Renal cortical epithelial cell (primary cell): Measurements from ENCODE around the gene STUB1. TPM values are rescaled to one million over a fixed set of nuclear protein-coding genes. Genes with fewer than 3 reads are reported as not detected.

Experiments
- DNase-seq: peaks from one replicate; pipeline ENCODE4 v3.0.0-alpha.2; 2011; ENCODE audit warnings: low read depth
- total RNA-seq: library from RNA; depleted of rRNA; stranded (reverse); fragments of >200 nt; gene quantifications from 2 replicates; pipeline ENCODE4 v1.2.3, GENCODE V29; 2014

The STUB1 gene
- total RNA-seq, 1 donor from 2014 or later = 78.5 TPM

DNA sequence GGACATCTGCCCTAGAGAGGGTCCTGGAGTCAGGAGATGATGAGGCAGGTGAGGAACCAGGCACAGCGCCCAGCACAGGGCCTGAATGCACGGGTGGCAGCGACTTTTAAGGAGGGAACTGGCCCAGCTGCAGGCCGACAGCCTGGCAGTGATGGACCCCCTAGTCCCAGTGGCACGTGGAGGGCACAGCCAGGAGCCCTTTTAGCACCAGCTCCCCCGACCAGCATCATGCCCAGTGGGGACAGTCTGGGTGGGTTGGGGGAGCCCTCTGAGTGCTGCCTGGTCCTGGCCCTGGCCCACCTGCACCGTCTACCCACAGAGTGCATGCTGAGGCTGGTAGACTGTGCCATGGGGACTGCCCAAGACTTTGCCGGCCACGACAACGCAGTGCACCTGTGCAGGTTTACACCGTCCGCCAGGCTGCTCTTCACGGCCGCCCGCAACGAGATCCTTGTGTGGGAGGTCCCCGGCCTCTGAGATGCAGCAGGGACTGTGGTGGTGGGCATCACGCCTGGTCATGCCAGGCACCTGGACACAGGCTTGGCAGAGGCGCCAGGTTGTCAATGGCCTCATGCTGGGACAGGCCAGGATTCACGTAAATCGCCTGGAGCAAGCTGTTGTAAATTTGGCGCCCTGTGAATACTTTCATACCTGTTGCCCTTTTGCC, 13.0 kb upstream of the STUB1 start:
- no peak for DNase-seq

DNA sequence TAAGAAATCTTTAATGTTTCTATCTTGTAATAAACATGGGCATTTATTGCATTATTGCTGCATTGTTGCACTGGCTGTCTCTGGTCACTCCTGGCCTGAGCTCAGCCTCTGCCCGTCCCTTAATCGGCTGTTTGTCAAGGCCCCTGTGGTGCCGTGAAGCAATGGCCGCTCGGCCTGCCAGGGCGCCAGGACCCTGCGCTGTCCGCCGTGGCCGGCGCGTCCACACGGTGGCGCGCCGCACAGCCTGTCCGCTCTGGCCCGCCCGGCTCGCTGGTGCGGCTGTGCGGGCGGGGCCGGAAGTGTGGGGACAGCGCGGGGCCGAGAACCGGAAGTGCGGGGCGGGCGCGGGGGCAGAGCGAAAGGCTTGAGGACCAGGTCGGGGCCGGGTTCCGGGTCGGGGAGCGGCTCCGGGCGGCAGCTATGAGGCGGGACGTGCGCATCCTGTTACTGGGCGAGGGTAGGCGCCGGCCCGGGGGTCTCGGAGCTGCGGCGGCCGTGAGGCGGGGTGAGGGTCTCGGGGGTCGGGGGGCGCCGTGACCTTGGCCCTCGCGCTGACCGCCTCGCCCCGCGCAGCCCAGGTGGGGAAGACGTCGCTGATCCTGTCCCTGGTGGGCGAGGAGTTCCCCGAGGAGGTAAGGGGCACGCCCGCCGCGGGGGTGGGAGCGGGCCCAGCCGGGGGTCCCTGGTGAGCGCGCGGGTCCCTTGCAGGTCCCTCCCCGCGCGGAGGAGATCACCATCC, 12.3 kb upstream of the STUB1 start, which contains the start of gene RHOT2:
Gene RHOT2 (plus strand): TSS at position 353 of the 739 bp plus-strand sequence. CDS start 68 bp downstream, at position 421.
- DNase-seq = peak; percentile 51

DNA sequence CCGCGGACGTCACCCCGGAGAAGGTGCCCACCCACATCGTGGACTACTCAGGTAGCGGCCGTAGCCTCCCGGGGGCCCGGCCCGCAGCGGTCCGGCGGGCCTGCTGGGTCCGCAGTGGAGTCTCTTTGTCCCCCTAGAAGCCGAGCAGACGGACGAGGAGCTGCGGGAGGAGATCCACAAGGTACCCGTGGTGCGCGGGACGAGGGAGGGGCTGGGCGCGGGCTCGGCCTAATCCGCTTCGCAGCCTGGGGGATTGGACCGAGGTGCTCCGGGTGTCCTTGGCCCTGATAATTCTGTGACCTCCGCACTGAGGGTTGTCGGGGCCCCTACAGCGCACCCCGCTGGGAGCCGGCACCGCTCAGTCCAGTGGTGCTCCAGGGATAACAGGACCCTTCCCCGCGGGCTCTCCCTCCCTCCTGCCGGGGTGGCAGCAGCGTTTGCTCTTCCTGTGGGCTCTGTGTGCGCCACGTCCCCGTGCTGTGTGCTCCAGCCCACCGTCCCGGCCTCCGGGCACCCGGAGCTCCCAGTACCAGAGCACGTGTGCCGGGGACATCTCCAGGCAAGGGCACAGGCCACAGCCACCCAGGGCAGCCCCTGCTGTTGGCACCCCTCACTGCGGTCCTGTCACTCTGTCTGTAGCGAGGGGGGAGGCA, 11.6 kb upstream of the STUB1 start:
- DNase-seq = no peak

DNA sequence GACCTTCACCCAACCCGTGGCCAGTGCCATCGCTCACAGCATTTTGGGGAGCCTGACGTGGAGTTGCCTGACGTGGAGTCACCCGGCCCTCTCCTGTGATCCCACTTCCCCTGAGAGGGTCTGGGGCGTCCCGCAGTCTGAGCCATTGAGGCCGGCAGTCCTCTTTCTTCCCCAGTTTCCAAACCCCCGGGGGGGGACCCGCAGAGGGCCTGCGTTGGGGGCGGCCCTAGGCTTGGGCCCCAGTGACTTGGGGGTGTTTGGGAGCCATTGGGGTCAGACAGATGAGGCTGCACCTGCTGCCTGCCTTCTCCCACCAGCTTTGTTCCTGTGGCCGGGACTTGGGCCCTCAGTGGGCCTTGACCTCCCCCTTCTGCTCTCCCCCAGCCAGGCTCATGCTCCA, 10.5 kb upstream of the STUB1 start:
- no peak for DNase-seq

DNA sequence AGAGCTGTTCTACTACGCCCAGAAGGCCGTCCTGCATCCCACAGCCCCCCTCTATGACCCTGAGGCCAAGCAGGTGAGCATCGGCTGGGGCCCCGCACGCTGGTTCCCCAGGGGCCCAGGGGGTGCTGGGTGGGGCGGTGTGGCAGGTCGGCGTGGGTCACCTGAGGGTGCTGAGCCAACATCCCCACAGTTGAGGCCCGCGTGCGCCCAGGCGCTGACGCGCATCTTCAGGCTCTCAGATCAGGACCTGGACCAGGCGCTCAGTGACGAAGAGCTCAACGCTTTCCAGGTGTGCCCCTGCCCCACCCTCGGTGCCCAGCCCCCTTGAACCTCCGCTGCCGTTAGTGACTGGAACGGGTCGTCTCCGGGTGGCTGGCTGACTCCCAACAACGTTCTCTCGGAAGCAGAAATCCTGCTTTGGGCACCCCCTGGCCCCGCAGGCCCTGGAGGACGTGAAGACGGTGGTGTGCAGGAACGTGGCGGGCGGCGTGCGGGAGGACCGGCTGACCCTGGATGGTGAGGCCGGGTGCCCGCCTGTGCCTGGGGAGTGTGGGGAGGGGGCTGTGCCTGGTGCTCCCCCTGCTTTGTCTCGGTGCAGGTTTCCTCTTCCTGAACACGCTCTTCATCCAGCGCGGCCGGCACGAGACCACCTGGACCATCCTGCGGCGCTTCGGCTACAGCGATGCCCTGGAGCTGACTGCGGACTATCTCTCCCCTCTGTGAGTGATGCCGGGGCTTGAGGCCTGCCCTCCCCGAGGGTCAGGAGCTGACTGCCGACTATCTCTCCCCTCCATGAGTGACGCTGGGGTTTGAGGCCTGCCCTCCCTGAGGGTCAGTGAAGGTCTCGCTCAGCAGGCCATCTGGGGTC, 9.5 kb upstream of the STUB1 start:
- no peak for DNase-seq

DNA sequence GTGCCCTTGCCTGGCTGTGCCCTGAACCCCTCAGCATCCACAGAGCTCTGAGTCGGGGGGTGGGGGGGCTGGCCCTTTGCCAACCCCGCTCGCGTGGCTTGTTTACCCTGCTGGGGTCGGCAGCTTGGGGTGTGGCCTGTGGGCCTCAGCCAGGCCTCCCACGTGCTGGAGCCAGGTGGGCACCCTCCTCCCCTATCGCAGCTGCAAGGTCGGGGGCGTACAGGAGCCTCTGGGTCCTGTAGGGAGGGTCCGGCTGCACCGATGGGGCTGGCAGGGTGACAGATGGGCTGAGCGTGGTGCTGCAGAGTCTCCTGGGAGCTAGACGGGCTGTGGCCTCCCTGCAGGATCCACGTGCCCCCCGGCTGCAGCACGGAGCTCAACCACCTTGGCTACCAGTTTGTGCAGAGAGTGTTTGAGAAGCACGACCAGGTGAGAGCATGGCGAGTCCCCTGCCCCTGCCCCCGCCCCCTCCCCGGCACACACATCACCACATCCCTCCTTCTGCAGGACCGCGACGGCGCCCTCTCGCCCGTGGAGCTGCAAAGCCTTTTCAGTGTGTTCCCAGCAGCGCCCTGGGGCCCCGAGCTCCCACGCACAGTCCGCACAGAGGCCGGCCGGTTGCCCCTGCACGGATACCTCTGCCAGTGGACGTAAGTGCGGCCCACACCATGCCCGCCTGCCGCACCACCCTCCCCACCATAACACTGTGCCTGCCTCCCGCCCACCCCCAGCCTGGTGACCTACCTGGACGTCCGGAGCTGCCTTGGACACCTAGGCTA, 8.7 kb upstream of the STUB1 start:
- no peak for DNase-seq

DNA sequence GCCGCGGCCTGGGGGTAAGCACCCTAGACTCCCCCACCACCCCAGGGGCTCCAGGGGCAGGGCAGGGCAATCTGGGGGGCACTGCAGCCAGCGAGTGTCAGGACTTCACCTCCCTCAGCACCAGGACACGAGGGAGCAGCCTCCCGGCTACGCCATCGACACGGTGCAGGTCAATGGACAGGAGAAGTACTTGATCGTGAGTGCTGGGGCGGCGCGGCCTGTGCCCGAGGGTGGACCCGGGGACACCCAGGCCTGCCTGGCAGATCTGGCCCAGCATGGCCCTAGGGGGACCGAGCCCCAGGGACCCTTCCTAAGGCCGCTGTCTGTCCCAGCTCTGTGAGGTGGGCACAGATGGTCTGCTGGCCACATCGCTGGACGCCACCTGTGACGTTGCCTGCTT, 7.8 kb upstream of the STUB1 start:
- no peak for DNase-seq

DNA sequence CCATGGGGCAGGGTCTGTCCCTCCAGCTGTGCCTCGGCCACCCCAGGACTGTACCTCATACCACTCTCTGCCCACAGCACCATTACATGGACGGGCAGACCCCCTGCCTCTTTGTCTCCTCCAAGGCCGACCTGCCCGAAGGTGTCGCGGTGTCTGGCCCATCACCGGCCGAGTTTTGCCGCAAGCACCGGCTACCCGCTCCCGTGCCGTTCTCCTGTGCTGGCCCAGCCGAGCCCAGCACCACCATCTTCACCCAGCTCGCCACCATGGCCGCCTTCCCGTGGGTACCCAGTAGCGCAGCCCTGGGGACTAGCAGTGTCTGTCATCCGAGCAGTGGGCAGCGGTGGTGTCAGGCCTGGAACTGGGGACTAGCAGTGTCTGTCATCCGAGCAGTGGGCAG, 7.4 kb upstream of the STUB1 start:
- DNase-seq = no peak

DNA sequence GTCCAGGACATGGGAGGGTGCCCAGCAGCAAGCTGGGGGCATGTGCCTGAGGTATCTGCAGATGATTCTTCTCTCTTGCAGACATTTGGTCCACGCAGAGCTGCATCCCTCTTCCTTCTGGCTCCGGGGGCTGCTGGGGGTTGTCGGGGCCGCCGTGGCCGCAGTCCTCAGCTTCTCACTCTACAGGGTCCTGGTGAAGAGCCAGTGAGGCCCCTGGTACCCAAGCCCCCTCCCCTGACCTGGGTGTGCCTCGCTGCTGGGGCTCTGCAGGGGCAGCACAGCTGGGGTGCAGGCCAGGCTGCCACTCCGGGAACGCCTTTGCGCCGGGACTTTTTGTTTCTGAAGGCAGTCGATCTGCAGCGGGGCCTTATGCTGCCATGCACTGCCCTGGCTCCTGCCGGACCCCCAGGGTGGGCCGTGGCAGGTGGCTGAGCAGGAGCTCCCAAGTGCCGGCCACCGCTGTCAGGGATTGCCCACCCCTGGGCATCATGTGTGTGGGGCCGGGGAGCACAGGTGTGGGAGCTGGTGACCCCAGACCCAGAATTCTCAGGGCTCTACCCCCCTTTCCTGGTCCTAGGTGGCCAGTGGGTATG, 6.7 kb upstream of the STUB1 start:
- DNase-seq = no peak

DNA sequence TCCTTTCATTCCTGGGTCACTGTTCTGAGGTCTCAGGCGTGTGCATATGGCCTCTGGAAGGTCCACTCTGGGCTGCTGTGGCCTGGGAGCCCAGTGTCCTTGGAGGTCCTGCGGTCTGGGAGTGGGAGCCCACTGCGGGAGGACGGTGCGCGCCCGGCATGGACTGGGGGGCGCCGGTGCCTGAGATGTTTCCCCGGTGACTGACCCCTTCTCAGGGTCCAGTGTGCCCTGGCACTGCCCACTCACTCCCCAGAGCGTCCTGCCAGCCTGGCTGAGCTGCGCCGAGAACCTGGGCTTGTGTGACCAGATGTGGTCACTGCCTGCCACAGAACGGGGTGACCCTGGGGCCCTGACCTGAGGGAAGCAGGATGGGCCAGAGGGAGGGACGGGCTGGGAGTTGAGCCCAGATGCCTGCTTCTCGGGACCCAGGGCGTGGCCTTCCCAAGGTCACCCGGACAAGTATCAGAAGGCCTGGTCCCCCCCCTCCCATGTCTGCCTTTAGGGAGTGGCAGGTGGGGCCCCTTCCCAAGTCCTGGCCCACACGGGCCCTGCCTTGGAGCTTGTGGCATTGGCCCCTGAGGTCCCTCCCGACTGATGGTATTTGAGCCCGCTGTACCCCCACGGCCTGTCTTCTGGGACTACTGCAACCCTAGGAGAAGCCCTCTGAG, 5.9 kb upstream of the STUB1 start:
- DNase-seq = no peak

DNA sequence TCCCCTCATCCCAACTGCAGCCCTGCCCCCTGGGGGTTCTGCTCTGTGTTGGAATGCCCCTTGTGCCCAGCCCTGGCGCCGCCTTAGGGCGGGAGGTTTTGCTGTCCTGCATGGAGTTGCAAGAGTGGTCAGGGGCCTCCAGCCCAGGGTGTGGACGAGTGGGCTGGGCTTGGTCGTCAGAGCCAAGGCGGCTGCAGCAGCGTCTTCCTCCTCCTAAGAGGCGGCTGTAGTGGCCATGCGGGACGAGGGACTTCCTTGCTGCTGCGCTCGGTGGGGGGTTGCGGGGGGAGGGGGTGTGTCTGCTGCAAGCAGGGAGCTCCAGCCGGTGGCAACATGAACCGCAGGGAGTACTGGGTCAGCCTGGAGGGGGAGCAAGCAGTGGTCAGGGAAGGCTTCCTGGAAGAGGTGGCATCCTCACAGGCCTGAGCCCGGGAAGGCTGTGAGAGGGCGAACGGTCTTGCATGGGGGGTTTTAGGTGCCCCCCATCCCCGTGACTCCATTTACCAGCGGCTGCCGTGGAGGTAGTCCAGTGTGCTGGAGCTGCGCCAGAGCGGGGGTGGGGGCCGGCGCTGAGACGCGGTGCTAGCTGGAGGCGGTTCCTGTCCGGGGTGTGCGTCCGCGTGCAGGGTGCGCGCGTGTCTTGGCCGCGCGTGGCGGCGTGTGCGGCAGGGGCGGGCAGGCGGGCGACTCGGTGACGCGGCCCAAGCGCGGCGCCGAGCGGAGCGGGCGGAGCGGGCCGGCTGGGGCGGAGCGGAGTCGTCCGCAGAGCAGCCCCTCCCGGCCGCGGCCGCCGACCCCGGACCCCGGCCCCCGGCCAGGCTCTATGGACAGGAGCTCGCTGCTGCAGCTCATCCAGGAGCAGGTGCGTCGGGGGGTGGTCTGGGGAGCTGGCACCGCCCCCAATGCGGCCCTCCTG, 5.0 kb upstream of the STUB1 start, which contains the start of gene RHBDL1:
Gene RHBDL1 (plus strand): TSS at position 704 of the 916 bp plus-strand sequence. CDS start 120 bp downstream, at position 824.
- no peak for DNase-seq

DNA sequence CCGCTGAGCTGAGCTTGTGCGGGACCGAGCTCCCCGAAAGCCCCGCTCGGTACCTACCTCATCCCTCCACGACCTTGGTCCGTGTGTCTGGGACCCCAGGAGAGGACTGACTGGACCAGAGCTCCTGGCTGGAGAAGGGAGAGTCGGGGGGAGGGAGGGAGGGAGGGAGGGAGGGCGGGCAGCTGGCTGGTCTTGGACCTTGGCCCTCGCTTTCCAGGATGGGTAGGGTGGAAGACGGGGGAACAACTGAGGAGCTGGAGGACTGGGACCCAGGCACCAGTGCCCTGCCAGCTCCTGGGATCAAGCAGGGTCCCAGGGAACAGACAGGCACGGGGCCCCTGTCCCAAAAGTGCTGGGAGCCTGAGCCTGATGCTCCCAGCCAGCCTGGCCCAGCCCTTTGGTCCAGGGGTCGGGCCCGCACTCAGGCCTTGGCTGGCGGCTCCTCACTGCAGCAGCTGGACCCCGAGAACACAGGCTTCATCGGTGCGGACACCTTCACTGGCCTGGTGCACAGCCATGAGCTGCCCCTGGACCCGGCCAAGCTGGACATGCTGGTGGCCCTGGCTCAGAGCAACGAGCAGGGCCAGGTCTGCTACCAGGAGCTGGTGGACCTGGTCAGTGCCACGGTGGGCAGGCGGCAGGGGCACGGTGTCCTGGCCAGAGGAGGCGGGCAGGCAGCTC, 4.2 kb upstream of the STUB1 start:
- no peak for DNase-seq

DNA sequence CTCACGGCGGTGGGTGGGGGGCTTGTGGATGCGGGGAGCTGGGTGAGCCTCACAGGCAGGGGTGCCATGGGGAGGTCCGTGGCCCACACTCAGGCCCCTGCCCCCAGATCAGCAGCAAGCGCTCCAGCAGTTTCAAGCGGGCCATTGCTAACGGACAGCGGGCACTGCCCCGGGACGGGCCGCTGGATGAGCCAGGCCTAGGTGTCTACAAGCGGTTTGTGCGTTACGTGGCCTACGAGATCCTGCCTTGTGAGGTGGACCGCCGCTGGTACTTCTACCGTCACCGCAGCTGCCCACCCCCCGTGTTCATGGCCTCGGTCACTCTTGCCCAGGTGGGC, 3.7 kb upstream of the STUB1 start:
- no peak for DNase-seq

DNA sequence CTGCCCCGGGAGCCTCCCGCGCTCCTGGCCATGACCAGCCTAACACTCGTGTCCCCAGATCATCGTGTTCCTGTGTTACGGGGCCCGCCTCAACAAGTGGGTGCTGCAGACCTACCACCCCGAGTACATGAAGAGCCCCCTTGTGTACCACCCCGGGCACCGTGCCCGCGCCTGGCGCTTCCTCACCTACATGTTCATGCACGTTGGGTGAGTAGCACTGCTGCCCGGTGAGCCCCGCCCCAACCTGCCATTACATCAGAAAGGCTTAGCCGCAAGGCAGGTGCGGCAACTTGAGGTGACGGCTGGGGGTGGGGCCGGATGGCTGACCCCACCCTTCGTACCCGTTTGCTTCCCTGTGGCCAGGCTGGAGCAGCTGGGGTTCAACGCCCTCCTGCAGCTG, 3.3 kb upstream of the STUB1 start:
- DNase-seq = no peak

DNA sequence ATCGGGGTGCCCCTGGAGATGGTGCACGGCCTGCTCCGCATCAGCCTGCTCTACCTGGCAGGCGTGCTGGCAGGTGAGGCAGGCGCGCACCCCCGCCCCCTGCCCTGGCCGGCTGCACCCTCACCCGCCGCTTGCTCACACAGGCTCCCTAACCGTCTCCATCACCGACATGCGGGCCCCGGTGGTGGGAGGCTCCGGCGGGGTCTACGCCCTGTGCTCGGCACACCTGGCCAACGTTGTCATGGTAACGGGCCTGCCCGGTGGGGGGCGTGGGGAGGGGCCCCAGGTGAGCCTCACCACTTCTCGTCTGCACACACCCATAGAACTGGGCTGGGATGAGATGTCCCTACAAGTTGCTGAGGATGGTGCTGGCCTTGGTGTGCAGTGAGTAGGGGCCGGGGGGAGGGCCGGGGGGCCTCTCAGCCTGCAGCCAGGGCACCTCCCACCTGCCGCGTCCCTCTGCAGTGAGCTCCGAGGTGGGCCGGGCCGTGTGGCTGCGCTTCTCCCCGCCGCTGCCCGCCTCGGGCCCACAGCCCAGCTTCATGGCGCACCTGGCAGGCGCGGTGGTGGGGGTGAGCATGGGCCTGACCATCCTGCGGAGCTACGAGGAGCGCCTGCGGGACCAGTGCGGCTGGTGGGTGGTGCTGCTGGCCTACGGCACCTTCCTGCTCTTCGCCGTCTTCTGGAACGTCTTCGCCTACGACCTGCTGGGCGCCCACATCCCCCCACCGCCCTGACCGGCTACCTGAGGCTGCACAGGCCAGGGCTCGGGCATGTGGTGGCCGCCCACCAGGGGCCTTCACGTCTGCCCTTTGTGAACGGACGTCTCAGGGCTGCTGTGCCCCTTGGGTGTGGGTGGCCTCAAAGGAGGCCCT, 2.7 kb upstream of the STUB1 start:
- no peak for DNase-seq

DNA sequence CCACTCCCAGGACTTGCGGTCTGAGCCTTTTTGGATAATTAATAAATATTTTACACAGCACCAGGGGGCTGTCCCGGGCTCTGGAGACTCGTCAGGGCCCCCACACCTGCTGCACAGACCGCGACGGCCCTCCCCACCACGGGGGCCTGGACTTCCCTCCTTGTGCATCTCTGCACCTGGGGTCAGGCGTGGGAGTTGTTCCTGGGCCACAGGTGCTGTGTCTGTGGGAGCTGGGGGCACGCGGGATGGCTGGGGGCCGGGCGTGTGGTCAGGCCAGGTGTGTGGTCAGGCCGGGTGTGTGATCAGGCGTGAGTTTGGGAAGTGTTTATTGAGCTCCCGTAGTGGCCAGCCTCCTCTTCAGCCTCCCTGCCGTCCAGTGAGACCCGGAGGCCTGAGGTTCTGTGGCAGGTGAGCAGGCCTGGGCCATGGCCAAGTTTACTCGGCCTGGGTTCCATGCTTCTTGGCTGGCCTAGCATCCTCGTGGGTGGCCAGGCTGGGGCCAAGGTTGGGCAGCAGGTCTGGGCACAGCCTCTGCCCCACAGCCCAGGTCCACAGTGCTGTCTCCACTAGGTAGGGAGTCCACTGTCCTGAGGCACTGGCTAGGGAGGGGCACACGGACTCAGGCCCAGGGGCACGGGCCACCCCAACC, 1.9 kb upstream of the STUB1 start:
- DNase-seq = no peak
